ENCODE measurements around the gene KIAA0825. TPM values are rescaled to one million over a fixed set of nuclear protein-coding genes. Genes with fewer than 3 reads are reported as not detected.

The KIAA0825 gene
- total and polyA plus RNA-seq, 2 of the 8 experiments (the other 6 are each of a cell fraction or from before 2014, with no cell fraction given) = 0.60 to 1.0 TPM

DNA sequence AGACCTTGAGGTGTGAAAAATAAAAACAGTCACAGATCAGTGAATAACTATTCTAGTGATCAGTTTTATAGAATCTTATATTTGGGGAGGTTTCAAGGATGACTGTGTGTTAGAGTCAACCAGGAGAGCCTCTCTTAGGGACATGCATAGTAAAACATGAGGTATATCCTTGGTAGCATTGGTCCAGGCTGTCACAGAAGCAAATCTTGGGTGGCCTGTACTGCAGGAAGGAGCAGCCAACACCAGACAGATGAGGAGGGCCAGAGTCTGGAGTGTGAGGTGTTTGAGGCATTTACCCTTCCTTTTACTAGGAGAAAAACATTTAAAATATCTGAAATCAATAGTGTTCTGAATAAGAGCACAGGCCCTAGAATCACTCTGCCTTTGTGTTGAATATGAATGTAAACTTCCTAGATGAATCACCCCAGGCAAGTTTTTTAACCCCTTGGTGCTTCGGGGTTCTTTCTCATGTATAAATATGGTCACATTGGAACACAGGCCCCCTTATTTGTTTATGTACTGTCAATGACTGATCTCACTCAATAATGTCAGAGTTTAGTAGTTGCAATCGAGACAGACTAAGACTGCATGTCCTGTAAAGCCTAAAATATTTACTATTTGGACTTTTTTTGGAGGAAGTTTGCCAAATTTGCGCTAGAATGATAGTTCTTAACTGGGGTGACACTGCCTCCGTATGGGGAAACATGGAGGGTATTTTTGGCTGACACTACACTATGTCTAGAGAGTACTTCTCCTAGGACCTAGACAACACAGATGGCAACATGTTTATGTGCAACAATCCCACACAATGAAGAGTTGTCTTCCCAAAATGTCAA is 460.5 kb downstream of the KIAA0825 start (continued):
- TF ChIP-seq, protein P1, sequence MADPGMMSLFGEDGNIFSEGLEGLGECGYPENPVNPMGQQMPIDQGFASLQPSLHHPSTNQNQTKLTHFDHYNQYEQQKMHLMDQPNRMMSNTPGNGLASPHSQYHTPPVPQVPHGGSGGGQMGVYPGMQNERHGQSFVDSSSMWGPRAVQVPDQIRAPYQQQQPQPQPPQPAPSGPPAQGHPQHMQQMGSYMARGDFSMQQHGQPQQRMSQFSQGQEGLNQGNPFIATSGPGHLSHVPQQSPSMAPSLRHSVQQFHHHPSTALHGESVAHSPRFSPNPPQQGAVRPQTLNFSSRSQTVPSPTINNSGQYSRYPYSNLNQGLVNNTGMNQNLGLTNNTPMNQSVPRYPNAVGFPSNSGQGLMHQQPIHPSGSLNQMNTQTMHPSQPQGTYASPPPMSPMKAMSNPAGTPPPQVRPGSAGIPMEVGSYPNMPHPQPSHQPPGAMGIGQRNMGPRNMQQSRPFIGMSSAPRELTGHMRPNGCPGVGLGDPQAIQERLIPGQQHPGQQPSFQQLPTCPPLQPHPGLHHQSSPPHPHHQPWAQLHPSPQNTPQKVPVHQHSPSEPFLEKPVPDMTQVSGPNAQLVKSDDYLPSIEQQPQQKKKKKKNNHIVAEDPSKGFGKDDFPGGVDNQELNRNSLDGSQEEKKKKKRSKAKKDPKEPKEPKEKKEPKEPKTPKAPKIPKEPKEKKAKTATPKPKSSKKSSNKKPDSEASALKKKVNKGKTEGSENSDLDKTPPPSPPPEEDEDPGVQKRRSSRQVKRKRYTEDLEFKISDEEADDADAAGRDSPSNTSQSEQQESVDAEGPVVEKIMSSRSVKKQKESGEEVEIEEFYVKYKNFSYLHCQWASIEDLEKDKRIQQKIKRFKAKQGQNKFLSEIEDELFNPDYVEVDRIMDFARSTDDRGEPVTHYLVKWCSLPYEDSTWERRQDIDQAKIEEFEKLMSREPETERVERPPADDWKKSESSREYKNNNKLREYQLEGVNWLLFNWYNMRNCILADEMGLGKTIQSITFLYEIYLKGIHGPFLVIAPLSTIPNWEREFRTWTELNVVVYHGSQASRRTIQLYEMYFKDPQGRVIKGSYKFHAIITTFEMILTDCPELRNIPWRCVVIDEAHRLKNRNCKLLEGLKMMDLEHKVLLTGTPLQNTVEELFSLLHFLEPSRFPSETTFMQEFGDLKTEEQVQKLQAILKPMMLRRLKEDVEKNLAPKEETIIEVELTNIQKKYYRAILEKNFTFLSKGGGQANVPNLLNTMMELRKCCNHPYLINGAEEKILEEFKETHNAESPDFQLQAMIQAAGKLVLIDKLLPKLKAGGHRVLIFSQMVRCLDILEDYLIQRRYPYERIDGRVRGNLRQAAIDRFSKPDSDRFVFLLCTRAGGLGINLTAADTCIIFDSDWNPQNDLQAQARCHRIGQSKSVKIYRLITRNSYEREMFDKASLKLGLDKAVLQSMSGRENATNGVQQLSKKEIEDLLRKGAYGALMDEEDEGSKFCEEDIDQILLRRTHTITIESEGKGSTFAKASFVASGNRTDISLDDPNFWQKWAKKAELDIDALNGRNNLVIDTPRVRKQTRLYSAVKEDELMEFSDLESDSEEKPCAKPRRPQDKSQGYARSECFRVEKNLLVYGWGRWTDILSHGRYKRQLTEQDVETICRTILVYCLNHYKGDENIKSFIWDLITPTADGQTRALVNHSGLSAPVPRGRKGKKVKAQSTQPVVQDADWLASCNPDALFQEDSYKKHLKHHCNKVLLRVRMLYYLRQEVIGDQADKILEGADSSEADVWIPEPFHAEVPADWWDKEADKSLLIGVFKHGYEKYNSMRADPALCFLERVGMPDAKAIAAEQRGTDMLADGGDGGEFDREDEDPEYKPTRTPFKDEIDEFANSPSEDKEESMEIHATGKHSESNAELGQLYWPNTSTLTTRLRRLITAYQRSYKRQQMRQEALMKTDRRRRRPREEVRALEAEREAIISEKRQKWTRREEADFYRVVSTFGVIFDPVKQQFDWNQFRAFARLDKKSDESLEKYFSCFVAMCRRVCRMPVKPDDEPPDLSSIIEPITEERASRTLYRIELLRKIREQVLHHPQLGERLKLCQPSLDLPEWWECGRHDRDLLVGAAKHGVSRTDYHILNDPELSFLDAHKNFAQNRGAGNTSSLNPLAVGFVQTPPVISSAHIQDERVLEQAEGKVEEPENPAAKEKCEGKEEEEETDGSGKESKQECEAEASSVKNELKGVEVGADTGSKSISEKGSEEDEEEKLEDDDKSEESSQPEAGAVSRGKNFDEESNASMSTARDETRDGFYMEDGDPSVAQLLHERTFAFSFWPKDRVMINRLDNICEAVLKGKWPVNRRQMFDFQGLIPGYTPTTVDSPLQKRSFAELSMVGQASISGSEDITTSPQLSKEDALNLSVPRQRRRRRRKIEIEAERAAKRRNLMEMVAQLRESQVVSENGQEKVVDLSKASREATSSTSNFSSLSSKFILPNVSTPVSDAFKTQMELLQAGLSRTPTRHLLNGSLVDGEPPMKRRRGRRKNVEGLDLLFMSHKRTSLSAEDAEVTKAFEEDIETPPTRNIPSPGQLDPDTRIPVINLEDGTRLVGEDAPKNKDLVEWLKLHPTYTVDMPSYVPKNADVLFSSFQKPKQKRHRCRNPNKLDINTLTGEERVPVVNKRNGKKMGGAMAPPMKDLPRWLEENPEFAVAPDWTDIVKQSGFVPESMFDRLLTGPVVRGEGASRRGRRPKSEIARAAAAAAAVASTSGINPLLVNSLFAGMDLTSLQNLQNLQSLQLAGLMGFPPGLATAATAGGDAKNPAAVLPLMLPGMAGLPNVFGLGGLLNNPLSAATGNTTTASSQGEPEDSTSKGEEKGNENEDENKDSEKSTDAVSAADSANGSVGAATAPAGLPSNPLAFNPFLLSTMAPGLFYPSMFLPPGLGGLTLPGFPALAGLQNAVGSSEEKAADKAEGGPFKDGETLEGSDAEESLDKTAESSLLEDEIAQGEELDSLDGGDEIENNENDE (IDR thresholded peaks at IDR 0.05; ENCODE audit: insufficient replicate concordance, low read length) = no peak
- no peak for TF ChIP-seq KDM4A (IDR thresholded peaks at IDR 0.05; ENCODE audit: low read depth, low read length, severe bottlenecking)
